A549 (cell line): ENCODE measurements around the gene C5orf58. TPM values are rescaled to one million over a fixed set of nuclear protein-coding genes. Genes with fewer than 3 reads are reported as not detected.
A peak's percentile ranks its signal among the peaks of the same experiment; 100 is the strongest.

Experiments used
- ATAC-seq, 2 experiments: fragments of 200-7000 bp in 1 of 2; fragments of >200 bp in 1 of 2; cut with Nextera tagmentation in 1 of 2; cut with Tn5 transposase in 1 of 2; 3 replicates each; pipeline versions ENCODE4 v1.8.0 to v1.9.1; 2018 to 2020; ENCODE audit warnings: mild to moderate bottlenecking in 1 of 2, moderate library complexity in 1 of 2
- CTCF ChIA-PET: fragments of 300-600 bp; sonication (Branson Sonifier 250); formaldehyde crosslinking; extraction: SDS; loops from one replicate; lab custom pipeline; 2021; ENCODE audit warnings: antibody characterized with exemption, inconsistent platforms; lab: Yijun Ruan, JAX
- POLR2A ChIA-PET: fragments of 350-600 bp; formaldehyde crosslinking; extraction: SDS; loops from one replicate; lab custom pipeline; 2021; ENCODE audit warnings: antibody characterized with exemption, inconsistent platforms; lab: Yijun Ruan, JAX
- DNase-seq, 2 experiments: peaks; one replicate each; pipeline versions ENCODE4 v3.0.0 to v3.0.0-alpha.2; 2011 to 2016; ENCODE audit warnings: low read depth in 1 of 2, low spot score in 1 of 2
- FAIRE-seq: peaks from 2 replicates; lab custom pipeline; 2011; peaks lifted over from hg19 to GRCh38; lab: Jason Lieb, UNC
- H3K27ac ChIP-seq, 2 experiments: fragments of >200 bp; sonication (Bioruptor Twin); formaldehyde crosslinking; 3 replicates each; pipeline ENCODE4 v1.5.1; 2016 to 2017
- H3K4me1 ChIP-seq: fragments of >200 bp; sonication (Bioruptor Twin); formaldehyde crosslinking; 3 replicates; pipeline ENCODE4 v1.6.1; 2016
- H3K4me2 ChIP-seq: fragments of >200 bp; sonication (Bioruptor Twin); formaldehyde crosslinking; 3 replicates; pipeline ENCODE4 v1.6.1; 2016
- H3K4me3 ChIP-seq: fragments of >200 bp; sonication (Bioruptor Twin); formaldehyde crosslinking; 3 replicates; pipeline ENCODE4 v1.5.1; 2016
- H3K9me3 ChIP-seq: fragments of >200 bp; sonication (Bioruptor Twin); formaldehyde crosslinking; 3 replicates; pipeline ENCODE4 v1.6.1; 2016
- BHLHE40 ChIP-seq: IDR thresholded peaks from 2 replicates; pipeline ENCODE4 v1.6.1; 2012; ENCODE audit warnings: low read depth, low read length, inconsistent platforms
- CBX2 ChIP-seq: fragments of 200-600 bp; sonication (generic); IDR thresholded peaks from 2 replicates; pipeline ENCODE4 v1.6.1; 2016; ENCODE audit warnings: low read depth, mild to moderate bottlenecking, borderline replicate concordance
- CHD2 ChIP-seq: fragments of 150-350 bp; IDR thresholded peaks from 2 replicates; pipeline ENCODE4 v1.6.1; 2014; ENCODE audit warnings: low read length; ENCODE audit not compliant: partially characterized antibody
- CTCF ChIP-seq: fragments of >200 bp; sonication (Bioruptor Twin); formaldehyde crosslinking; IDR thresholded peaks from 3 replicates; pipeline ENCODE4 v1.5.1; 2016
- EHF ChIP-seq: fragments of 250-450 bp; sonication (Bioruptor Pico); IDR thresholded peaks from 2 replicates; pipeline ENCODE4 v1.5.0; 2020; ENCODE audit warnings: mild to moderate bottlenecking
- EHMT2 ChIP-seq: fragments of 200-600 bp; sonication (generic); IDR thresholded peaks from 2 replicates; pipeline ENCODE4 v1.6.1; 2016; ENCODE audit warnings: antibody characterized with exemption, low read depth, mild to moderate bottlenecking, moderate library complexity
- FOSB ChIP-seq: fragments of 250-450 bp; sonication (Bioruptor Pico); IDR thresholded peaks from 2 replicates; pipeline ENCODE4 v1.5.0; 2020; ENCODE audit warnings: mild to moderate bottlenecking, moderate library complexity
- FOSL2 ChIP-seq, 2 experiments: fragments of 450-650 bp in 1 of 2; fragments of >200 bp in 1 of 2; sonication (Bioruptor Twin) in 1 of 2; formaldehyde crosslinking; IDR thresholded peaks; 2 replicates each; pipeline versions ENCODE4 v1.5.0 to v1.6.1; 2016 to 2020; ENCODE audit warnings: mild to moderate bottlenecking in 1 of 2, moderate library complexity in 1 of 2
- FOXS1 ChIP-seq: fragments of 250-450 bp; sonication (Bioruptor Pico); IDR thresholded peaks from 2 replicates; pipeline ENCODE4 v1.5.0; 2020; ENCODE audit warnings: mild to moderate bottlenecking, moderate library complexity
- JUN ChIP-seq, 2 experiments: fragments of >200 bp; sonication (Bioruptor Twin); formaldehyde crosslinking; IDR thresholded peaks; 2 replicates in 1 of 2; 3 replicates in 1 of 2; pipeline ENCODE4 v1.6.1; 2016 to 2017
- KDM1A ChIP-seq: fragments of 200-600 bp; sonication (generic); IDR thresholded peaks from 2 replicates; pipeline ENCODE4 v1.6.1; 2016; ENCODE audit warnings: low read depth, mild to moderate bottlenecking
- MAFK ChIP-seq: fragments of 450-650 bp; IDR thresholded peaks from 2 replicates; pipeline ENCODE4 v1.6.1; 2014; ENCODE audit not compliant: partially characterized antibody
- MYC ChIP-seq: IDR thresholded peaks from 2 replicates; pipeline ENCODE4 v1.6.1; 2012; ENCODE audit warnings: mild to moderate bottlenecking, inconsistent platforms, low read length, improper control_type of control experiment, borderline replicate concordance
- NR3C1 ChIP-seq: fragments of >200 bp; sonication (Bioruptor Twin); formaldehyde crosslinking; IDR thresholded peaks from 3 replicates; pipeline ENCODE4 v1.6.1; 2017
- RAD21 ChIP-seq, 2 experiments: fragments of >200 bp in 1 of 2; sonication (Bioruptor Twin) in 1 of 2; formaldehyde crosslinking in 1 of 2; IDR thresholded peaks in 1 of 2; conservative IDR thresholded peaks in 1 of 2; 2 replicates in 1 of 2; 3 replicates in 1 of 2; pipeline ENCODE4 v1.6.1; 2012 to 2018; ENCODE audit warnings: inconsistent platforms in 1 of 2
- RNF2 ChIP-seq: fragments of 200-600 bp; sonication (generic); IDR thresholded peaks from 2 replicates; pipeline ENCODE4 v1.6.1; 2016; ENCODE audit warnings: low read depth, mild to moderate bottlenecking, antibody characterized with exemption, moderate library complexity, borderline replicate concordance
- ZSCAN20 ChIP-seq: fragments of 250-450 bp; sonication (Bioruptor Pico); IDR thresholded peaks from 2 replicates; pipeline ENCODE4 v1.8.0; 2022; ENCODE audit warnings: mild to moderate bottlenecking, moderate library complexity
- WGBS: methylation state at CpG from one replicate; pipeline ENCODE4 v1.1.6; 2017; ENCODE audit errors: missing lambda C conversion rate; 5-methylcytosine and 5-hydroxymethylcytosine counted together
- polyA plus RNA-seq, 4 experiments: library from polyadenylated mRNA; depleted of rRNA in 3 of 4; stranded (reverse); fragments of >200 nt; fragmentation: RNase III in 1 of 4; extraction: RNeasy Plus Mini Kit Qiagen cat#74134 plus additional on column Dnase treatment in 1 of 4; gene quantifications; 2 replicates in 3 of 4; 3 replicates in 1 of 4; pipeline ENCODE4 v1.2.3, GENCODE V29; 2011 to 2017
- TF ChIP-seq, protein P1 (sequence below): fragments of 200-600 bp; sonication (generic); IDR thresholded peaks from 2 replicates; pipeline ENCODE4 v1.6.1; 2016; ENCODE audit warnings: antibody characterized with exemption, mild to moderate bottlenecking, moderate library complexity
- TF ChIP-seq, protein P2 (sequence below): fragments of 450-650 bp; IDR thresholded peaks from 2 replicates; pipeline ENCODE4 v1.6.1; 2014; ENCODE audit warnings: antibody characterized with exemption

Gene C5orf58
- polyA plus RNA-seq, 2 of the 4 experiments (the other 2 are of a cell fraction) = not detected

- no peak for ATAC-seq
- DNase-seq = no peak
- no peaks in the 10 kb centered on the region; the same call in 2 of the 3 replicates for H3K4me1 ChIP-seq
- CTCF ChIA-PET = interaction anchor here (0.7 to 30.2 kb wide), 25 partner anchors 8 to 598 kb away, joined by 3 to 691 read pairs (median 8); partner anchors contain the start of gene FOXI1
- TF ChIP-seq, protein P1, sequence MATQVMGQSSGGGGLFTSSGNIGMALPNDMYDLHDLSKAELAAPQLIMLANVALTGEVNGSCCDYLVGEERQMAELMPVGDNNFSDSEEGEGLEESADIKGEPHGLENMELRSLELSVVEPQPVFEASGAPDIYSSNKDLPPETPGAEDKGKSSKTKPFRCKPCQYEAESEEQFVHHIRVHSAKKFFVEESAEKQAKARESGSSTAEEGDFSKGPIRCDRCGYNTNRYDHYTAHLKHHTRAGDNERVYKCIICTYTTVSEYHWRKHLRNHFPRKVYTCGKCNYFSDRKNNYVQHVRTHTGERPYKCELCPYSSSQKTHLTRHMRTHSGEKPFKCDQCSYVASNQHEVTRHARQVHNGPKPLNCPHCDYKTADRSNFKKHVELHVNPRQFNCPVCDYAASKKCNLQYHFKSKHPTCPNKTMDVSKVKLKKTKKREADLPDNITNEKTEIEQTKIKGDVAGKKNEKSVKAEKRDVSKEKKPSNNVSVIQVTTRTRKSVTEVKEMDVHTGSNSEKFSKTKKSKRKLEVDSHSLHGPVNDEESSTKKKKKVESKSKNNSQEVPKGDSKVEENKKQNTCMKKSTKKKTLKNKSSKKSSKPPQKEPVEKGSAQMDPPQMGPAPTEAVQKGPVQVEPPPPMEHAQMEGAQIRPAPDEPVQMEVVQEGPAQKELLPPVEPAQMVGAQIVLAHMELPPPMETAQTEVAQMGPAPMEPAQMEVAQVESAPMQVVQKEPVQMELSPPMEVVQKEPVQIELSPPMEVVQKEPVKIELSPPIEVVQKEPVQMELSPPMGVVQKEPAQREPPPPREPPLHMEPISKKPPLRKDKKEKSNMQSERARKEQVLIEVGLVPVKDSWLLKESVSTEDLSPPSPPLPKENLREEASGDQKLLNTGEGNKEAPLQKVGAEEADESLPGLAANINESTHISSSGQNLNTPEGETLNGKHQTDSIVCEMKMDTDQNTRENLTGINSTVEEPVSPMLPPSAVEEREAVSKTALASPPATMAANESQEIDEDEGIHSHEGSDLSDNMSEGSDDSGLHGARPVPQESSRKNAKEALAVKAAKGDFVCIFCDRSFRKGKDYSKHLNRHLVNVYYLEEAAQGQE = 0 out of 2 replicates have a peak, but pooled peaks have one; percentile 24
- TF ChIP-seq EHMT2 = no peak
- H3K4me2 ChIP-seq = no peak overlapping the region
- 71% methylated on average over 4 of the region's 4 CpGs for WGBS
- no peak overlapping the region for H3K27ac ChIP-seq
- POLR2A ChIA-PET = no interaction called here
- H3K4me3 ChIP-seq = no peak overlapping the region
- H3K9me3 ChIP-seq = no peaks in the 10 kb centered on the region
- FAIRE-seq = no peak
Observed at GRCh38 chr5:170184737-170185136, 48.0 kb upstream of the C5orf58 start.

DNA sequence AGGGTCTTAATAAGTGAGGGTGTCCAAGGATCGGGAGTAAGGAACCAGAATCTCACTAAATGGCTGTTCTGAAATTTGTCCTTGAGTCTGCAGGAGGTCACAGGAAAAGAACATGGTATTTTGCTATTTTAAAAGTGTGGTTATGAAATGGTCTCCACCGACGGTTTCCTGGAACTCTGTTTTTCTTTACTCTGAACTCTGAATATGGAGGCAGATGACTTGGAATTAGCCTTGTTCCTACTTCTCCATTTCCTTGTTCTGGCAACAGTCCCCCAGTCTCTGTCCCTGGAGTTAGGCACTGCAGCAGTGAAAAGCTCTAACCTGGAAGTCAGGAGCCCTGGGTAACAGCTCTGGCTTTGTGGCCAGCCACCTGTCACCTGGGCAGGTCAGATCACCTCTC is 46.6 kb upstream of the C5orf58 start:
- WGBS = 64% methylated on average over 3 of the region's 3 CpGs
- Histone ChIP-seq H3K27ac (no peak overlapping the region), H3K4me3 (no peak overlapping the region), H3K9me3 (no peaks in the 10 kb centered on the region), H3K4me2 (no peak overlapping the region)
- ATAC-seq = no peak
- POLR2A ChIA-PET = no interaction called here
- CTCF ChIA-PET = interaction anchor here (0.7 to 30.2 kb wide), 8 partner anchors 9 to 79 kb away, joined by 3 to 691 read pairs (median 21); partner anchors contain the start of gene FOXI1
- no peak for DNase-seq
- FAIRE-seq = no peak
- no peak for TF ChIP-seq FOSB (CRISPR knock-in tag)
- no peak for TF ChIP-seq JUN (IDR thresholded peaks at IDR 0.05)
- TF ChIP-seq CBX2 = no peak
- TF ChIP-seq CTCF = no peak
- TF ChIP-seq RAD21 (conservative IDR thresholded peaks at IDR 0.05 in 1 of 2, IDR thresholded peaks at IDR 0.05 in 1 of 2) = no peak
- TF ChIP-seq FOXS1 (CRISPR knock-in tag) = no peak
- TF ChIP-seq, protein P2, sequence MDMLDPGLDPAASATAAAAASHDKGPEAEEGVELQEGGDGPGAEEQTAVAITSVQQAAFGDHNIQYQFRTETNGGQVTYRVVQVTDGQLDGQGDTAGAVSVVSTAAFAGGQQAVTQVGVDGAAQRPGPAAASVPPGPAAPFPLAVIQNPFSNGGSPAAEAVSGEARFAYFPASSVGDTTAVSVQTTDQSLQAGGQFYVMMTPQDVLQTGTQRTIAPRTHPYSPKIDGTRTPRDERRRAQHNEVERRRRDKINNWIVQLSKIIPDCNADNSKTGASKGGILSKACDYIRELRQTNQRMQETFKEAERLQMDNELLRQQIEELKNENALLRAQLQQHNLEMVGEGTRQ = no peak
- TF ChIP-seq FOSL2 (IDR thresholded peaks at IDR 0.05) = no peak
- no peak for TF ChIP-seq FOSL2 (CRISPR knock-in tag; IDR thresholded peaks at IDR 0.05)
- no peak for TF ChIP-seq CHD2
- TF ChIP-seq KDM1A = no peak
- TF ChIP-seq, all 56 proteins: peak for 0
- H3K4me1 ChIP-seq = no peaks in the 10 kb centered on the region; the same call in 2 of the 3 replicates

- WGBS = 84% methylated on average over 7 of the region's 7 CpGs
- FAIRE-seq = no peak
- CTCF ChIA-PET = interaction anchor here (0.9 to 30.2 kb wide), 5 partner anchors 9 to 79 kb away, joined by 3 to 691 read pairs (median 4); partner anchors contain the start of gene FOXI1
- H3K27ac ChIP-seq = no peak overlapping the region
- DNase-seq = no peak
- no peak overlapping the region for H3K4me2 ChIP-seq
- no peak for ATAC-seq
- no peak overlapping the region for H3K4me3 ChIP-seq
- no peaks in the 10 kb centered on the region; the same call in 2 of the 3 replicates for H3K4me1 ChIP-seq
- POLR2A ChIA-PET = no interaction called here
- H3K9me3 ChIP-seq = no peaks in the 10 kb centered on the region
- TF ChIP-seq MAFK (no peak), BHLHE40 (no peak), MYC (no peak), ZSCAN20 (CRISPR knock-in tag) (no peak), CTCF (no peak), RNF2 (no peak), NR3C1 (no peak), EHF (CRISPR knock-in tag) (no peak), JUN (IDR thresholded peaks at IDR 0.05) (no peak)
- TF ChIP-seq, protein P1 = no peak
Observed at GRCh38 chr5:170186856-170187255, 45.9 kb upstream of the C5orf58 start.
